ENCODE measurements around the gene CLIC3.

GRCh38 chr9:136955202-136955942, 41.0 kb downstream of the CLIC3 start:
- TF ChIP-seq CTCF (IDR thresholded peaks at IDR 0.05; ENCODE audit: insufficient read depth, low read depth, low read length), result no peak
- no peak for TF ChIP-seq EZH2 (IDR thresholded peaks at IDR 0.05; ENCODE audit: insufficient read depth, low read length)
